GM06990 (cell line): Measurements from ENCODE around the gene CNOT4.

Experiments used
- DNase-seq: peaks from one replicate; pipeline ENCODE4 v3.0.0-alpha.2; 2011; ENCODE audit not compliant: insufficient read length; ENCODE audit errors: extremely low read depth
- H3K27me3 ChIP-seq: replicated peaks from 2 replicates; pipeline ENCODE4 v1.6.0; 2011; ENCODE audit warnings: low read length; ENCODE audit not compliant: control insufficient read depth, insufficient read depth
- H3K36me3 ChIP-seq: 2 replicates; pipeline ENCODE4 v1.5.1; 2011; ENCODE audit warnings: low read length; ENCODE audit not compliant: control insufficient read depth, insufficient read depth
- H3K4me3 ChIP-seq: replicated peaks from 2 replicates; pipeline ENCODE4 v1.5.1; 2011; ENCODE audit warnings: low read depth, mild to moderate bottlenecking, control low read depth, low read length
- TF ChIP-seq, protein P1 (sequence below): IDR thresholded peaks from 2 replicates; pipeline ENCODE4 v1.5.1; 2011; ENCODE audit warnings: low read length, control low read depth, mild to moderate bottlenecking, inconsistent platforms; ENCODE audit not compliant: insufficient read depth, poor library complexity, severe bottlenecking

CNOT4 gene, protein sequence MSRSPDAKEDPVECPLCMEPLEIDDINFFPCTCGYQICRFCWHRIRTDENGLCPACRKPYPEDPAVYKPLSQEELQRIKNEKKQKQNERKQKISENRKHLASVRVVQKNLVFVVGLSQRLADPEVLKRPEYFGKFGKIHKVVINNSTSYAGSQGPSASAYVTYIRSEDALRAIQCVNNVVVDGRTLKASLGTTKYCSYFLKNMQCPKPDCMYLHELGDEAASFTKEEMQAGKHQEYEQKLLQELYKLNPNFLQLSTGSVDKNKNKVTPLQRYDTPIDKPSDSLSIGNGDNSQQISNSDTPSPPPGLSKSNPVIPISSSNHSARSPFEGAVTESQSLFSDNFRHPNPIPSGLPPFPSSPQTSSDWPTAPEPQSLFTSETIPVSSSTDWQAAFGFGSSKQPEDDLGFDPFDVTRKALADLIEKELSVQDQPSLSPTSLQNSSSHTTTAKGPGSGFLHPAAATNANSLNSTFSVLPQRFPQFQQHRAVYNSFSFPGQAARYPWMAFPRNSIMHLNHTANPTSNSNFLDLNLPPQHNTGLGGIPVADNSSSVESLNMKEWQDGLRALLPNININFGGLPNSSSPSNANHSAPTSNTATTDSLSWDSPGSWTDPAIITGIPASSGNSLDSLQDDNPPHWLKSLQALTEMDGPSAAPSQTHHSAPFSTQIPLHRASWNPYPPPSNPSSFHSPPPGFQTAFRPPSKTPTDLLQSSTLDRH

DNA sequence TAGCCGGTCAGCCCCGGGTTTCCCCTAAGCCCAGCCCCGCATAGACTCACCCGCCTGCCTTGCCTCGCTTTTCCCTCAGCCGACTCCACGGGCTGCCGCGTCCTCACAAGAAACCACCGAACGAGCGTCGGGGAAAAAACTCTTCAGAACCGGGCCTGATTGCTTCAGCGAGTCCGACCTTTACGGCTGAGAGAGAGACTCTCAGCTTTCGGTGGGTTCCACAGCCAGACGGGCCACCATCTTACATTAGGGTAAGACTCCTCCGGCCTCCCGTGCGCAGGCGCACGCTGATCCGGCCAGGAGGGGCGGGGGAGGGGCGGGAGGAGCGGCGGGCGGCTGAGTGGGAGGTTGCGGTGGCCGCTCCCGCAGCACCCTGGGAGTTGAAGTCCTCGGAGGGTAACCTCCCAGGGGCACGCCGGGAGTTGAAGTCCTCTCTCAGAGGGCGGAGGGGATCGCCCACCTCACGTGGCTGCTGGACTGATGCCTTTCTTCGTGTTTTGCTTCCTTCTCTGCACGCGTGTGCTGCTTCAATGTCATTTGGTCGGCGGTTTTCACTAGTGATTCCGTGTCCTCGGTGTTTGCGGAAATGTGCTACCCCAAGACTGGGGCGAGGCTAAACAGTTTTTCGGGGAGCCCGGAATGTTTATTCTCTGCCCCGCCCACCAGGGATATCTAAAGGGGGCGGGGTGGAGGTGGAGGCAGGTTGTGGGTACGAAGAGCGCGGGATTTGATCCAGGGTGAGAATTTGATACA is at the start of gene CNOT4:
Gene CNOT4 (minus strand): TSS at position 264 of the 753 bp plus-strand sequence. CDS start 71,771 bp downstream, outside the sequence.
- TF ChIP-seq, protein P1, sequence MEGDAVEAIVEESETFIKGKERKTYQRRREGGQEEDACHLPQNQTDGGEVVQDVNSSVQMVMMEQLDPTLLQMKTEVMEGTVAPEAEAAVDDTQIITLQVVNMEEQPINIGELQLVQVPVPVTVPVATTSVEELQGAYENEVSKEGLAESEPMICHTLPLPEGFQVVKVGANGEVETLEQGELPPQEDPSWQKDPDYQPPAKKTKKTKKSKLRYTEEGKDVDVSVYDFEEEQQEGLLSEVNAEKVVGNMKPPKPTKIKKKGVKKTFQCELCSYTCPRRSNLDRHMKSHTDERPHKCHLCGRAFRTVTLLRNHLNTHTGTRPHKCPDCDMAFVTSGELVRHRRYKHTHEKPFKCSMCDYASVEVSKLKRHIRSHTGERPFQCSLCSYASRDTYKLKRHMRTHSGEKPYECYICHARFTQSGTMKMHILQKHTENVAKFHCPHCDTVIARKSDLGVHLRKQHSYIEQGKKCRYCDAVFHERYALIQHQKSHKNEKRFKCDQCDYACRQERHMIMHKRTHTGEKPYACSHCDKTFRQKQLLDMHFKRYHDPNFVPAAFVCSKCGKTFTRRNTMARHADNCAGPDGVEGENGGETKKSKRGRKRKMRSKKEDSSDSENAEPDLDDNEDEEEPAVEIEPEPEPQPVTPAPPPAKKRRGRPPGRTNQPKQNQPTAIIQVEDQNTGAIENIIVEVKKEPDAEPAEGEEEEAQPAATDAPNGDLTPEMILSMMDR, result no peak
- Histone ChIP-seq H3K36me3 (no peaks in the 10 kb centered on the region), H3K4me3 (peak within 1 kb of the TSS; percentile 82), H3K27me3 (no peaks in the 10 kb centered on the region)
- peak; percentile 98 for DNase-seq

DNA sequence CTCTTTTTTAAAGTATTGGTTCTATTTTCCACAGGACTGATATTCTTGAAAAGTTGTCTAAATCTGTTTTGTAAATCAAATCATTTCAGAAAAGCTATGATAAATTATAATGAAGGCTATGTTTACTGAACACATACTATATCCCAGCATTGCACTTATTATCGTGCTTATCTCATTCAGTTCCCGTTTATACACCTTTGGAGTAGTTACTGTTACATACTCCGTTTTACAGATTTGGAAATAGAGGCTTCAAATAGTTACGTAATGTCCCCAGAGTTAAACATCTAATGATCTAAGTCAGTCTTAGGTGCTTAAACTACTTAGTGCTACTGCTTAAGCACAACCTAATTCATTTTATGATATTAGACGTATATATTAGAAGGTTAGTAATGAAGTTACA is 49.0 kb upstream of the CNOT4 start:
- Histone ChIP-seq H3K36me3 (no peaks in the 10 kb centered on the region), H3K27me3 (no peaks in the 10 kb centered on the region), H3K4me3 (peak overlapping the region; percentile 84)
- TF ChIP-seq, protein P1, result no peak
- DNase-seq, result no peak

DNA sequence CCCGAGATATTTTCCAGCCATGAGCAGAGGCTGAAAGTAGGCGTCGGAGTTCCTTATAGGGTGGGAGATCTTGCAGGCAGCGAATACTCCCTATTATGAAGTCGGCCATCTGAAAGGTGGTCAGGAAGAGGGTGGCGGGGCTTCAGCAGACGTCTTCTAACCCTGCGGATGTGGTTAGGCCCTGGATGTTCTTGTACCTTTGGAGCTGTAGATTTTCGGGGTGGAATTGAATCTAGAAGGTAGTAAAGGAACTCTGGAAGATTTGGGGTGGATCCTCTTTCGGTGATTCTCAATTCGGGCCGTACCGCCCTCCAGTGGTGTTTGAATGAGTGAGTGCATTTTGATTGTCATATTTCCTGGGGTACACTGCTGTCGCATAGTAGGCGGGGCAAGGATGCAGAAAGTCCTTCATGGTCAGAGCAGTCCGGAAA is 48.5 kb upstream of the CNOT4 start:
- Histone ChIP-seq H3K4me3 (peak overlapping the region; percentile 84), H3K27me3 (no peaks in the 10 kb centered on the region), H3K36me3 (no peaks in the 10 kb centered on the region)
- no peak for DNase-seq
- TF ChIP-seq, protein P1, result peak; percentile 63

DNA sequence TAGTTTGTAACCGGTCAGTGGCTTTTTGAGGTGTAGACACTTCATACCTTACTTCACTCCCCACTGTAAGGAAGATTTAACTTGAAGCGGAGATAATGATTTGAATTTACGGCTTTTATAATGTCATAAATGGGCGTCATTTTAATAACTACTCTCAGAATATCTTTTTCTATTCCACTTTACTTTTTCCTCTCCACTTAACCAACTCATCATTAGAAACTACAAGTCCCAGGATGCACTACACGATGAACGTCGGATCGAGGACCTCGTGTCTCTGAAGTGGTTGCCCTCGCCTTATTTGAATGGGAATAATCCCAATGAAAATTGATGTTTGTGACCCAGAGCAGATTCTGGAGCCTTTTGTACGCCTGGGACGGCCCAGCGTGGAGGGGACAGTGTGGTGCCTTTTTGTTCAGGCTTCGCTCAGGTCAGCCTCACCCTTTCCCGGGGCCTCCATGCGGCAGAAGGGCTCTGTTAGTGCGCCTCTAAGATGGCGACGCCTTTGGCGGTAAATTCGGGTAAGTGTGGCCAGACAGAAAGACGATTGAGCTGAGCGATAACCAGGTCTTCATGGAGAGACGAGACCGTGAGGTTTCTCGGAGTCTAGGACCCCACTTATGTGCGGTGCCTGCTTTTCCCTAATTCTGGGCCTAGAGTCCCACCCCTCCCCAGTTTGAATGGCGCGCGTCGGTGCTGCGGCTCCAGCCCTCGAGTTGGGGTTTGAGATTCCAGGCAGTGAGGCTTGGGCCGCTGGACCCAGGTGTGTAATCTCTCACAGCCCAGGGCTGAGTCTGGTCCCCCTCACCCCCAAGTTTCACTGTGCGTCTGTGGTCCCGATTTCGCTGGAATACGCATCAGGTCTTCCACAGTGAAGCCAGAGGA is 47.8 kb upstream of the CNOT4 start, which contains the start of gene NUP205:
Gene NUP205 (plus strand): TSS at position 463 of the 882 bp plus-strand sequence. CDS start 28 bp downstream, at position 491.
- Histone ChIP-seq H3K27me3 (no peaks in the 10 kb centered on the region), H3K4me3 (peak within 1 kb of the TSS; percentile 84), H3K36me3 (no peaks in the 10 kb centered on the region)
- TF ChIP-seq, protein P1, result no peak
- peak; percentile 93 for DNase-seq

DNA sequence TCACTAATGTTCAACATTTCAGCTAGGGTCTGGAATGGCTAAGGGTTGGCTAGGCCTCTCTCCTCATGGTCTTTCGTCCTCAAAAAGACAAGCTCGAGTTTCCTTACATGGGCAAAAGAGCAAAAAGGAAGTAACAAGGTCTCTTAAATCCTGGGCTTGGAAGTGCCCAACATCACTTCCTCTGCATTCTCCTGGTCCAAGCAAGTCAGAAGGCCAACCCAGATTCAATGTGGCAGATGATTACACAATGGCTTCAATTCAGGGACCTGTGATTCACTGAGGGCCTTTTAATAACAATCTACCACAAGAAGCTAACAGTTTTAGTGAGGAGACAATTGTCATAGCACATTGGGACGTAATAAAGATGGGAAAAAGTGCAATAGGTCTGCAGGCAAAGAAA is 43.4 kb upstream of the CNOT4 start:
- no peak for DNase-seq
- no peaks in the 10 kb centered on the region for H3K36me3 ChIP-seq
- TF ChIP-seq, protein P1, result no peak
- no peak overlapping the region for H3K4me3 ChIP-seq
- H3K27me3 ChIP-seq, result no peaks in the 10 kb centered on the region
